ENCODE measurements around the gene CLPTM1L.
"Not testable (repeated sequence)": the region's sequence is repeated elsewhere in the genome, so short reads cannot be mapped to it uniquely, and the experiment has no call there.

GRCh38 chr5:1275397-1276391, 69.2 kb downstream of the CLPTM1L start:
- TF ChIP-seq POLR2A, CTCF, EP300, POLR2AphosphoS5 (IDR thresholded peaks at IDR 0.05): not testable (repeated sequence)

All from sigmoid colon (tissue), 4 donors.